HG03432 (cell line): ENCODE results near the gene RBM8A.

Experiments
- ATAC-seq: cut with Tn5 transposase; IDR thresholded peaks from one replicate; pipeline ENCODE4 v1.9.1; 2021; ENCODE audit warnings: mild to moderate bottlenecking, moderate library complexity; ENCODE audit not compliant: unreplicated experiment

RBM8A gene

GRCh38 chr1:145884675-145885074 lies 42.6 kb downstream of the RBM8A start:
- ATAC-seq: no peak

- no peak for ATAC-seq
These were observed 47.5 kb downstream of the RBM8A start for GRCh38 chr1:145879775-145880174.

GRCh38 chr1:145878724-145879123 lies 48.6 kb downstream of the RBM8A start:
- no peak for ATAC-seq

GRCh38 chr1:145877923-145878486 lies 49.3 kb downstream of the RBM8A start:
- ATAC-seq: no peak

DNA sequence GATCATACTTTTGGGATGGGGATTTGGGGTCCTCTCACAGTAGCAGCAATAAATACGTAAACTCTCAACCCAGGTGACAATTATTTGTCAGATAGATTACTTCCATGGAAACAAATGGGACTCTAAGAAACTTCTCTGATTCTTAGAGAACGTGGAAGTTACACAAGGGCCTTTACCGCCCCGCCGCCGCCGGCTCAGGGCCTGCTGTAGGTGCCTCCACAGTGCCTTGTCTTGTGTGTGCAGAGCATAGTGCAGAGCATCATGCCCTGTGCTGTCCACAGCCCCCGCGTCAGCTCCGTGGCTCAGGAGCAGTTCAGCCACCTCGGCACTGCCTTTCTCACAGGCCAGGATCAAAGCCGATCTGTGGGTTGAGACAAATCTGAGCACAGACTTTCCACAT lies 52.6 kb downstream of the RBM8A start:
- no peak for ATAC-seq

DNA sequence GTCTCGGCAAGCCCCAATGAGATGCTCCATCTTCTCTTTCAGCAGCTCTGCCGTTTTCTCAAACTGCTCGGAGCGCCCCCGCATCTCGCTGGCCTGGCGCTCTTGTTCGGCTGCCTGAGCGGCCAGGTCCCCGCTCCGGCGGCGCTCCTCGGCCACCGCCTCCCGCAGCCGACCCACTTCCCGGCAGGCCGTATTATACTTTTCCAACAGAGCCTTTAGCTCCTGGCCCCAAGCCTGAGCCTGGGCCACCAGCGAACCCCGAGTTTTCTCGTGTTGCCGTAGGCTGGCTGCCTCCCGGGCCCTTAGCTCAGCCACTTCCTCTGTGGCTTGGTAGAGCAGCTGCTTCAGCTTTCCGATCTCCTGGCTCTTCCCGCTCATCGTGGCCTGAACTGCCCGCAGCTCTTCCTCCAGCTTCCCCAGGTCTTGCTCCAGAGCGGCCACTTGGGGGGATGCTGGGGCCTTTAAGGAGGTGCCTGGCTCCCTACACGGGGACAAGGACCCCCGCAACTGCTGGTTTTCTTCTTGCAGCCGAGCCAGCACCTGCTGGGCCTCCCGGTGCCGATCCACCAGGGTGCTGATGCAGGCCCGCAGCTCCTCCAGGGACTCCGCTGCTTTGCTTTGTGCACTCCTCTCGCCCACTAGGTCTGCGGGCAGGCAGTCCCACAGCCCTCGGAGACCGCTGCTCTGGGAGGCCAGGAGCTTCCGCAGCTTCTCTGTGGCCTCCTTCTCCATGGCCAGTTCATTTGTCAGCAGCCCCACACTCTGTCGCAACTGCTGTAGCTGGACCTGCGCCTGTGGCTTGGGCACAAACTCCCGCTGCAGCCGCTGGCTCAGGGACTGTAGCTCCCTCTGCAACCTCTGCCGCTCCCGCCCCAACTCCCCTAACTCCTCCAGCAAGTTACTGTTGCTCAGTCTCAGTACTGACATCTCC lies 55.0 kb downstream of the RBM8A start:
- ATAC-seq: no peak
